ENCODE results near the gene SLTM. TPM values are rescaled to one million over a fixed set of nuclear protein-coding genes. Genes with fewer than 3 reads are reported as not detected.
"Not testable (repeated sequence)": the region's sequence is repeated elsewhere in the genome, so short reads cannot be mapped to it uniquely, and the experiment has no call there.

Gene SLTM
- total and polyA plus RNA-seq, 4 experiments from 2014 or later = 22.8 to 153 (median 121) TPM

DNA sequence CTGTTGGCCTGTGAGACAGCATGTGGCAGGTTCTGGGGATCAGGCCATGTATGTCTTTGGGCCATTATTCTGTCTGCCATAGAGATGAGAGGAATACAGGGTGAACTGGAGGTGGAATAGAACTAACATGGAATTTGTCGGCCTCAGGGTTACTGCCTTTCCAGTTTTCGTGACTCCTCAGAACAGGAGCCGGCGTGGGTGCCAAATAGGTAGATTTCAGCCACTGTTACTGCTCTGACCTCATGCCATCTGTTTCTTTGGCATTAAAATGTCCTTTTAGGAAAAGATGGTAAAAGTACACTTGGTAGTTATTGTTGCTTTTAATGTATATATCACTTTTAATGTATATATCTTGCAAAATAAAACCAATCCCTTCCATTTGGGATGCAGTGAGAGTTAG, 65.6 kb downstream of the SLTM start:
- Mint-ChIP-seq H3K4me3 (no peak overlapping the region), H3K4me1 (peaks cover 0 to 9% (median 5%) of the 10 kb centered on the region in 4 donors), H3K9me3 (peaks cover 0 to 2% (median 0%) of the 10 kb centered on the region in 8 donors), H3K27ac (peak overlapping the region in 1 of 7 donors; percentile 66), H3K27me3 (peaks cover 5 to 7% of the 10 kb centered on the region in 2 donors), H3K36me3 (no peaks in the 10 kb centered on the region)
- H3K27me3 ChIP-seq (ENCODE audit: insufficient read depth, low read length) = no peaks in the 10 kb centered on the region
- no peaks in the 10 kb centered on the region for H3K4me1 ChIP-seq (ENCODE audit: insufficient read depth, low read length)
- no peaks in the 10 kb centered on the region for H3K36me3 ChIP-seq (ENCODE audit: insufficient read depth, low read length)
- POLR2A ChIA-PET (ENCODE audit: partially characterized antibody) = no interaction called here
- no peak overlapping the region for H3K27ac ChIP-seq (ENCODE audit: low read depth, low read length)
- H3K4me3 ChIP-seq (ENCODE audit: low read length in 2 of 2) = no peak overlapping the region
- intact Hi-C loops (cut with micrococcal nuclease) = no loop called here
- H3K9me3 ChIP-seq (ENCODE audit: control insufficient read depth in 1 of 2, low read length in 2 of 2) = no peaks in the 10 kb centered on the region
- CTCF ChIA-PET (ENCODE audit: partially characterized antibody) = no interaction called here
- no peak for DNase-seq

- peaks cover 7% of the 10 kb centered on the region for H3K4me1 ChIP-seq (ENCODE audit: insufficient read depth, low read length)
- no peaks in the 10 kb centered on the region for H3K36me3 ChIP-seq (ENCODE audit: insufficient read depth, low read length)
- Mint-ChIP-seq H3K4me1 (peaks cover 7 to 20% (median 15%) of the 10 kb centered on the region in 4 donors), H3K9me3 (peaks cover 0 to 2% (median 0%) of the 10 kb centered on the region in 8 donors), H3K27ac (no peak overlapping the region), H3K36me3 (no peaks in the 10 kb centered on the region), H3K27me3 (peaks cover 5 to 7% of the 10 kb centered on the region in 2 donors), H3K4me3 (peak overlapping the region in 3 of 8 donors; percentile 8 to 35 (median 31))
- DNase-seq = no peak
- H3K27me3 ChIP-seq (ENCODE audit: insufficient read depth, low read length) = no peaks in the 10 kb centered on the region
- intact Hi-C loops (cut with micrococcal nuclease) = no loop called here
- ChIA-PET CTCF (ENCODE audit: partially characterized antibody) (no interaction called here), POLR2A (ENCODE audit: partially characterized antibody) (no interaction called here)
- H3K9me3 ChIP-seq (ENCODE audit: control insufficient read depth in 1 of 2, low read length in 2 of 2) = no peaks in the 10 kb centered on the region
- H3K4me3 ChIP-seq (ENCODE audit: low read length in 2 of 2) = no peak overlapping the region
- H3K27ac ChIP-seq (ENCODE audit: low read depth, low read length) = no peak overlapping the region
Measured at GRCh38 chr15:58865425-58865880, 68.0 kb downstream of the SLTM start.

GRCh38 chr15:58864602-58865424, 68.7 kb downstream of the SLTM start:
- peak overlapping the region in 1 of 7 donors; percentile 1 for H3K27ac Mint-ChIP-seq
- H3K36me3 ChIP-seq (ENCODE audit: insufficient read depth, low read length) = no peaks in the 10 kb centered on the region
- H3K4me3 ChIP-seq (ENCODE audit: low read length in 2 of 2) = no peak overlapping the region
- intact Hi-C loops (cut with micrococcal nuclease) = no loop called here
- H3K27me3 Mint-ChIP-seq = peaks cover 5 to 7% of the 10 kb centered on the region in 2 donors
- no peak overlapping the region for H3K27ac ChIP-seq (ENCODE audit: low read depth, low read length)
- no peak for DNase-seq
- H3K36me3 Mint-ChIP-seq = no peaks in the 10 kb centered on the region
- no peaks in the 10 kb centered on the region for H3K27me3 ChIP-seq (ENCODE audit: insufficient read depth, low read length)
- H3K4me3 Mint-ChIP-seq = peak overlapping the region in 4 of 8 donors; percentile 10 to 38 (median 36)
- CTCF ChIA-PET (ENCODE audit: partially characterized antibody) = no interaction called here
- H3K4me1 Mint-ChIP-seq = peaks cover 7 to 20% (median 15%) of the 10 kb centered on the region in 4 donors
- peaks cover 0 to 2% (median 0%) of the 10 kb centered on the region in 8 donors for H3K9me3 Mint-ChIP-seq
- H3K9me3 ChIP-seq (ENCODE audit: control insufficient read depth in 1 of 2, low read length in 2 of 2) = no peaks in the 10 kb centered on the region
- POLR2A ChIA-PET (ENCODE audit: partially characterized antibody) = no interaction called here
- H3K4me1 ChIP-seq (ENCODE audit: insufficient read depth, low read length) = peaks cover 7% of the 10 kb centered on the region

- Histone ChIP-seq H3K36me3 (ENCODE audit: insufficient read depth, low read length) (no peaks in the 10 kb centered on the region), H3K4me1 (ENCODE audit: insufficient read depth, low read length) (peaks cover 7% of the 10 kb centered on the region), H3K27ac (ENCODE audit: low read depth, low read length) (no peak overlapping the region), H3K4me3 (ENCODE audit: low read length in 2 of 2) (no peak overlapping the region), H3K27me3 (ENCODE audit: insufficient read depth, low read length) (no peaks in the 10 kb centered on the region), H3K9me3 (ENCODE audit: control insufficient read depth in 1 of 2, low read length in 2 of 2) (no peaks in the 10 kb centered on the region)
- peaks cover 0 to 4% of the 10 kb centered on the region in 2 donors for H3K36me3 Mint-ChIP-seq
- peaks cover 7 to 20% (median 12%) of the 10 kb centered on the region in 4 donors for H3K4me1 Mint-ChIP-seq
- no peak overlapping the region for H3K27ac Mint-ChIP-seq
- POLR2A ChIA-PET (ENCODE audit: partially characterized antibody) = no interaction called here
- H3K9me3 Mint-ChIP-seq = no peaks in the 10 kb centered on the region
- no peak for DNase-seq
- intact Hi-C loops (cut with micrococcal nuclease) = no loop called here
- CTCF ChIA-PET (ENCODE audit: partially characterized antibody) = no interaction called here
- H3K4me3 Mint-ChIP-seq = peak overlapping the region in 1 of 8 donors; percentile 38
- peaks cover 5 to 6% of the 10 kb centered on the region in 2 donors for H3K27me3 Mint-ChIP-seq
Measured at GRCh38 chr15:58862326-58862725, 71.2 kb downstream of the SLTM start.

GRCh38 chr15:58856621-58857020, 76.9 kb downstream of the SLTM start:
- POLR2A ChIA-PET (ENCODE audit: partially characterized antibody); H3K9me3 Mint-ChIP-seq; CTCF ChIA-PET (ENCODE audit: partially characterized antibody): not testable (repeated sequence)

DNA sequence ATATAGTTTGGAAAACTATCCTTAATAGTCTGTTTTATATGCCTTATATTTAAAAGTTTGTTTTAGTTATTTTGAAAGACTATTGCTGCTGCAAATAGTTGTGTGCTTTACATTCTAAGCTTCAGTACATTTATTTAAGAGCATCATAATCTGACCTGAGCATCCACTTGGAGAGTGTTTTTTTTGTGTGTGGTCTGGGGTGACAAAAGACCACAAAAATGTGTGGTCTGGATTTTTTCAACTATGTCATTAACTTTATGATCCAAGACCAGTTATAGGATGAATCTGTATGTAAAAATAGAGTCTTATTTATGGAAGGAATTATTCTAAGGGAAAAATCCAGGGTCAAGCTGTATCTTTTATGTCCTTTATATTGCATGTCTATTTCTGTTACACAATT, 77.4 kb downstream of the SLTM start:
- peak overlapping the region in 1 of 7 donors; percentile 11 for H3K27ac Mint-ChIP-seq
- H3K4me3 ChIP-seq (ENCODE audit: low read length in 2 of 2) = no peak overlapping the region
- no peak overlapping the region for H3K4me3 Mint-ChIP-seq
- H3K9me3 Mint-ChIP-seq = no peaks in the 10 kb centered on the region
- H3K9me3 ChIP-seq (ENCODE audit: control insufficient read depth in 1 of 2, low read length in 2 of 2) = no peaks in the 10 kb centered on the region
- H3K4me1 ChIP-seq (ENCODE audit: insufficient read depth, low read length) = no peaks in the 10 kb centered on the region
- intact Hi-C loops (cut with micrococcal nuclease) = no loop called here
- DNase-seq = no peak
- no peaks in the 10 kb centered on the region for H3K27me3 ChIP-seq (ENCODE audit: insufficient read depth, low read length)
- no peaks in the 10 kb centered on the region for H3K36me3 ChIP-seq (ENCODE audit: insufficient read depth, low read length)
- H3K27me3 Mint-ChIP-seq = no peaks in the 10 kb centered on the region
- peaks cover 24 to 27% of the 10 kb centered on the region in 2 donors for H3K36me3 Mint-ChIP-seq
- ChIA-PET CTCF (ENCODE audit: partially characterized antibody) (no interaction called here), POLR2A (ENCODE audit: partially characterized antibody) (no interaction called here)
- no peak overlapping the region for H3K27ac ChIP-seq (ENCODE audit: low read depth, low read length)
- H3K4me1 Mint-ChIP-seq = no peaks in the 10 kb centered on the region

More at GRCh38 chr15:58856621-58857020, 76.9 kb downstream of the SLTM start:
- H3K27me3 Mint-ChIP-seq; H3K27ac Mint-ChIP-seq; H3K4me3 ChIP-seq (ENCODE audit: low read length in 2 of 2); intact Hi-C loops (cut with micrococcal nuclease); H3K27ac ChIP-seq (ENCODE audit: low read depth, low read length); DNase-seq; H3K27me3 ChIP-seq (ENCODE audit: insufficient read depth, low read length); H3K36me3 ChIP-seq (ENCODE audit: insufficient read depth, low read length); H3K9me3 ChIP-seq (ENCODE audit: control insufficient read depth in 1 of 2, low read length in 2 of 2); H3K4me1 Mint-ChIP-seq; H3K4me1 ChIP-seq (ENCODE audit: insufficient read depth, low read length); H3K4me3 Mint-ChIP-seq: not testable (repeated sequence)
- peaks cover 23 to 26% of the 10 kb centered on the region in 2 donors for H3K36me3 Mint-ChIP-seq

DNA sequence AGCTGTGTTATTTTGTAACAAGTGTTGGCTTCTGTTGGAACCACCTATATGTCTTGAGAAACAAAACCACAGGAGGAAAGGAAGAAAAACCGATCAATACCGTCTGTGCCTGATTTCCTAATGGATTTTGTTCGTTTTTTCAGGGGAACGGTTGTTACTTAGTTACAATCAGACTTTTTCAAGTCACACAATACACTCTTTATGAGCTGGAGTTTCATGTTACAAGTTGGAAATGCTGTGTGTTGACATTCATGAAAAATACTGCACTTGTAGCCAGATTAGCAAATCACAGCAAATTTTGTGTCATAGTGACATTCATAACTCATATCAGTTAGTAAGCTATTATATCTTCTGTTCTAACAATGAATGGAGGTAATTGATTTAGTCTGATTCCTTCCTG, 78.9 kb downstream of the SLTM start:
- Mint-ChIP-seq H3K9me3 (no peaks in the 10 kb centered on the region), H3K4me1 (no peaks in the 10 kb centered on the region), H3K4me3 (no peak overlapping the region), H3K27me3 (no peaks in the 10 kb centered on the region), H3K27ac (peak overlapping the region in 1 of 7 donors; percentile 10), H3K36me3 (peaks cover 27 to 28% of the 10 kb centered on the region in 2 donors)
- H3K4me3 ChIP-seq (ENCODE audit: low read length in 2 of 2) = no peak overlapping the region
- intact Hi-C loops (cut with micrococcal nuclease) = no loop called here
- no peak overlapping the region for H3K27ac ChIP-seq (ENCODE audit: low read depth, low read length)
- ChIA-PET POLR2A (ENCODE audit: partially characterized antibody) (no interaction called here), CTCF (ENCODE audit: partially characterized antibody) (no interaction called here)
- H3K27me3 ChIP-seq (ENCODE audit: insufficient read depth, low read length) = no peaks in the 10 kb centered on the region
- H3K9me3 ChIP-seq (ENCODE audit: control insufficient read depth in 1 of 2, low read length in 2 of 2) = no peaks in the 10 kb centered on the region
- DNase-seq = no peak
- no peaks in the 10 kb centered on the region for H3K4me1 ChIP-seq (ENCODE audit: insufficient read depth, low read length)
- H3K36me3 ChIP-seq (ENCODE audit: insufficient read depth, low read length) = no peaks in the 10 kb centered on the region
